GM12892 (cell line): ENCODE data around the gene CDKAL1.

Experiments used
- POLR2A ChIP-seq: IDR thresholded peaks from 2 replicates; pipeline ENCODE4 v1.6.1; 2011; ENCODE audit warnings: low read depth, low read length, control low read depth
- POLR2AphosphoS5 ChIP-seq: IDR thresholded peaks from 2 replicates; pipeline ENCODE4 v1.6.1; 2011; ENCODE audit warnings: low read depth, low read length, control low read depth

- TF ChIP-seq POLR2A, result no peak
- no peak for TF ChIP-seq POLR2AphosphoS5
Measured at GRCh38 chr6:20870493-20870892, 336.2 kb downstream of the CDKAL1 start.
